PC-9 (cell line): Measurements from ENCODE around the gene DST. TPM values are rescaled to one million over a fixed set of nuclear protein-coding genes. Genes with fewer than 3 reads are reported as not detected.

Experiments used
- BruUV-seq: library from RNA; stranded (reverse); fragments of 400-500 nt; replicated peaks from 2 replicates; lab custom pipeline; 2021; lab: Mats Ljungman, UMichigan
- CTCF ChIA-PET: fragments of 300-600 bp; sonication (Branson Sonifier 250); formaldehyde crosslinking; loops from one replicate; lab custom pipeline; 2022; ENCODE audit warnings: antibody characterized with exemption; lab: Charles Lee
- POLR2A ChIA-PET: fragments of 300-600 bp; sonication (Branson Sonifier 250); formaldehyde crosslinking; loops from one replicate; lab custom pipeline; 2022; ENCODE audit warnings: antibody characterized with exemption; ENCODE audit not compliant: unreplicated experiment; lab: Charles Lee
- DNase-seq, 2 experiments: peaks; one replicate each; pipeline versions ENCODE4 v3.0.0 to v3.0.0-alpha.2; 2015 to 2022; ENCODE audit warnings: mixed read lengths in 1 of 2
- H2AFZ ChIP-seq: fragments of 200-600 bp; sonication (generic); 2 replicates; pipeline ENCODE4 v1.8.1; 2017; ENCODE audit warnings: antibody characterized with exemption
- H3F3A ChIP-seq: fragments of 200-600 bp; sonication (generic); 2 replicates; pipeline ENCODE4 v1.8.1; 2017; ENCODE audit warnings: antibody characterized with exemption, mild to moderate bottlenecking, low read depth; ENCODE audit not compliant: insufficient read depth
- H3K27ac ChIP-seq: fragments of 200-600 bp; sonication (generic); 2 replicates; pipeline ENCODE4 v1.6.1; 2016; ENCODE audit warnings: mixed run types
- H3K27me3 ChIP-seq: fragments of 200-600 bp; sonication (generic); 2 replicates; pipeline ENCODE4 v1.6.1; 2016; ENCODE audit warnings: low read depth, mixed run types; ENCODE audit not compliant: insufficient read depth
- H3K36me3 ChIP-seq: fragments of 200-600 bp; sonication (generic); 2 replicates; pipeline ENCODE4 v1.6.1; 2016; ENCODE audit warnings: low read depth, mixed run types
- H3K4me1 ChIP-seq: fragments of 200-600 bp; sonication (generic); replicated peaks from 2 replicates; pipeline ENCODE4 v1.6.1; 2016; ENCODE audit warnings: mixed run types; ENCODE audit not compliant: insufficient read depth
- H3K4me2 ChIP-seq: fragments of 200-600 bp; sonication (generic); 2 replicates; pipeline ENCODE4 v1.6.1; 2017; ENCODE audit warnings: mixed run types
- H3K4me3 ChIP-seq: fragments of 200-600 bp; sonication (generic); 2 replicates; pipeline ENCODE4 v1.6.1; 2016; ENCODE audit warnings: mixed run types
- H3K79me2 ChIP-seq: fragments of 200-600 bp; sonication (generic); 2 replicates; pipeline ENCODE4 v1.6.1; 2017; ENCODE audit warnings: low read depth, mixed run types
- H3K9me2 ChIP-seq: fragments of 200-600 bp; sonication (generic); 2 replicates; pipeline ENCODE4 v1.8.1; 2017; ENCODE audit warnings: mild to moderate bottlenecking; ENCODE audit not compliant: insufficient read depth
- H3K9me3 ChIP-seq: fragments of 200-600 bp; sonication (generic); 2 replicates; pipeline ENCODE4 v1.8.1; 2016; ENCODE audit warnings: low read depth; ENCODE audit not compliant: insufficient read depth
- H4K20me1 ChIP-seq: fragments of 200-600 bp; sonication (generic); 2 replicates; pipeline ENCODE4 v1.8.1; 2017; ENCODE audit not compliant: insufficient read depth
- CTCF ChIP-seq: fragments of 200-600 bp; sonication (generic); conservative IDR thresholded peaks from 2 replicates; pipeline ENCODE4 v1.6.1; 2017; ENCODE audit warnings: mixed run types, antibody characterized with exemption, mild to moderate bottlenecking, moderate library complexity
- EZH2 ChIP-seq: fragments of 200-600 bp; sonication (generic); IDR thresholded peaks from 2 replicates; pipeline ENCODE4 v1.8.0; 2017; ENCODE audit warnings: antibody characterized with exemption, low read depth
- intact Hi-C: fragments of 100-400 bp; cut with micrococcal nuclease; formaldehyde crosslinking; loops from one replicate; pipeline ENCODE4 v1.10.0; 2022; ENCODE audit not compliant: unreplicated experiment
- total RNA-seq: library from RNA; stranded (reverse); gene quantifications from 2 replicates; pipeline ENCODE4 v1.2.3, GENCODE V29; 2021

Gene DST
- total RNA-seq, 1 experiment from 2014 or later: 217 TPM

- BruUV-seq: no TSS peak
- Histone ChIP-seq H3K27me3 (no peaks in the 10 kb centered on the region), H3K36me3 (peaks cover 34% of the 10 kb centered on the region), H3K4me1 (no peaks in the 10 kb centered on the region), H3K27ac (no peak overlapping the region), H3K4me2 (no peak overlapping the region), H4K20me1 (no peaks in the 10 kb centered on the region), H3K79me2 (no peaks in the 10 kb centered on the region), H3F3A (no peaks in the 10 kb centered on the region; the same call in 1 of the 2 replicates), H3K9me3 (no peaks in the 10 kb centered on the region), H2AFZ (no peak overlapping the region), H3K9me2 (no peaks in the 10 kb centered on the region), H3K4me3 (no peak overlapping the region)
- POLR2A ChIA-PET: no interaction called here
- TF ChIP-seq CTCF: no peak
- no peak for TF ChIP-seq EZH2
- CTCF ChIA-PET: interaction anchor here (0.6 kb wide), 1 partner anchor 221 kb away, joined by 3 read pairs; no protein-coding TSS in a partner anchor
- intact Hi-C loops: no loop called here
- no peak for DNase-seq
Measured at GRCh38 chr6:56529594-56530191, 113.0 kb downstream of the DST start.

- Histone ChIP-seq H3K27me3 (no peaks in the 10 kb centered on the region), H4K20me1 (no peaks in the 10 kb centered on the region), H3K4me3 (no peak overlapping the region), H3K4me2 (no peak overlapping the region), H3K27ac (no peak overlapping the region), H3K9me2 (no peaks in the 10 kb centered on the region), H3K79me2 (no peaks in the 10 kb centered on the region), H3F3A (no peaks in the 10 kb centered on the region; the same call in 1 of the 2 replicates), H2AFZ (no peak overlapping the region), H3K9me3 (no peaks in the 10 kb centered on the region), H3K4me1 (no peaks in the 10 kb centered on the region), H3K36me3 (peaks cover 31% of the 10 kb centered on the region)
- no TSS peak for BruUV-seq
- no peak for DNase-seq
- intact Hi-C loops: no loop called here
- ChIA-PET POLR2A (interaction anchor here (0.6 kb wide), 1 partner anchor 58 kb away, joined by 4 read pairs; no protein-coding TSS in a partner anchor), CTCF (no interaction called here)
- TF ChIP-seq CTCF (no peak), EZH2 (no peak)
Measured at GRCh38 chr6:56528412-56528841, 114.3 kb downstream of the DST start.

- Histone ChIP-seq H2AFZ (no peak overlapping the region), H3K36me3 (peaks cover 26% of the 10 kb centered on the region), H3K27me3 (no peaks in the 10 kb centered on the region), H4K20me1 (no peaks in the 10 kb centered on the region), H3K4me1 (no peaks in the 10 kb centered on the region), H3K79me2 (no peaks in the 10 kb centered on the region), H3K4me3 (no peak overlapping the region), H3K4me2 (no peak overlapping the region), H3F3A (no peaks in the 10 kb centered on the region; the same call in 1 of the 2 replicates), H3K27ac (no peak overlapping the region), H3K9me2 (no peaks in the 10 kb centered on the region), H3K9me3 (no peaks in the 10 kb centered on the region)
- DNase-seq: no peak
- TF ChIP-seq EZH2: no peak
- TF ChIP-seq CTCF: no peak
- ChIA-PET CTCF (no interaction called here), POLR2A (interaction anchor here (0.6 kb wide), 1 partner anchor 58 kb away, joined by 4 read pairs; no protein-coding TSS in a partner anchor)
- intact Hi-C loops: no loop called here
- BruUV-seq: no TSS peak
Measured at GRCh38 chr6:56527934-56528333, 114.8 kb downstream of the DST start.
